Left ventricle myocardium inferior (tissue), 1 donor: Measurements from ENCODE around the gene ZNF326. TPM values are rescaled to one million over a fixed set of nuclear protein-coding genes. Genes with fewer than 3 reads are reported as not detected.

ENCODE experiments used
- DNase-seq: peaks from one replicate; pipeline ENCODE4 v3.0.0-alpha.2; 2020
- H3K27ac ChIP-seq: fragments of 200-600 bp; replicated peaks from 2 replicates; pipeline ENCODE4 v1.8.0; 2021
- H3K27me3 ChIP-seq: fragments of 200-600 bp; 2 replicates; pipeline ENCODE4 v1.8.0; 2021; ENCODE audit warnings: low read depth
- H3K36me3 ChIP-seq: fragments of 200-600 bp; 2 replicates; pipeline ENCODE4 v1.8.0; 2021
- H3K4me1 ChIP-seq: fragments of 200-600 bp; 2 replicates; pipeline ENCODE4 v1.8.0; 2021
- H3K4me3 ChIP-seq: fragments of 200-600 bp; 2 replicates; pipeline ENCODE4 v1.8.0; 2021; ENCODE audit warnings: mild to moderate bottlenecking, moderate library complexity
- H3K9me3 ChIP-seq: fragments of 200-600 bp; replicated peaks from 2 replicates; pipeline ENCODE4 v1.8.0; 2021
- CTCF ChIP-seq: fragments of 200-600 bp; IDR thresholded peaks from 2 replicates; pipeline ENCODE4 v1.8.0; 2021; ENCODE audit warnings: antibody characterized with exemption, mild to moderate bottlenecking, borderline replicate concordance
- intact Hi-C: fragments of 100-400 bp; cut with micrococcal nuclease; formaldehyde crosslinking; loops from one replicate; pipeline ENCODE4 v1.11.0; 2022
- total RNA-seq: library from RNA; stranded (reverse); fragmentation: NEBNext Ultra II Directional; extraction: Animal tissue kit (Norgen Biotek cat#: 25700); gene quantifications from one replicate; pipeline ENCODE4 v1.2.1, GENCODE V29; 2021
- donor health status: DM: no; HTN: yes; CAD: no; lungs with severe emphysema.

ZNF326 gene
- total RNA-seq, 1 donor from 2014 or later, result 18.1 TPM

- Histone ChIP-seq H3K4me1 (peaks cover 4% of the 10 kb centered on the region), H3K4me3 (no peak overlapping the region), H3K9me3 (no peaks in the 10 kb centered on the region), H3K36me3 (no peaks in the 10 kb centered on the region), H3K27me3 (no peaks in the 10 kb centered on the region), H3K27ac (no peak overlapping the region)
- no peak for TF ChIP-seq CTCF
- intact Hi-C loops, result no loop called here
- DNase-seq, result no peak
Observed at GRCh38 chr1:89953929-89954328, 41.0 kb upstream of the ZNF326 start.

- H3K27me3 ChIP-seq, result no peaks in the 10 kb centered on the region
- no peaks in the 10 kb centered on the region for H3K9me3 ChIP-seq
- peaks cover 4% of the 10 kb centered on the region for H3K4me1 ChIP-seq
- TF ChIP-seq CTCF, result no peak
- no peaks in the 10 kb centered on the region for H3K36me3 ChIP-seq
- intact Hi-C loops, result no loop called here
- H3K27ac ChIP-seq, result no peak overlapping the region
- no peak overlapping the region for H3K4me3 ChIP-seq
- DNase-seq, result no peak
Observed at GRCh38 chr1:89954401-89954800, 40.5 kb upstream of the ZNF326 start.

- intact Hi-C loops, result no loop called here
- TF ChIP-seq CTCF, result no peak
- Histone ChIP-seq H3K27me3 (no peaks in the 10 kb centered on the region), H3K27ac (no peak overlapping the region), H3K36me3 (no peaks in the 10 kb centered on the region), H3K9me3 (no peaks in the 10 kb centered on the region), H3K4me1 (peaks cover 4% of the 10 kb centered on the region), H3K4me3 (no peak overlapping the region)
- DNase-seq, result no peak
Observed at GRCh38 chr1:89955311-89956205, 39.4 kb upstream of the ZNF326 start.

GRCh38 chr1:89957107-89957506 is 37.8 kb upstream of the ZNF326 start:
- no peaks in the 10 kb centered on the region for H3K9me3 ChIP-seq
- DNase-seq, result no peak
- H3K27ac ChIP-seq, result no peak overlapping the region
- peaks cover 7% of the 10 kb centered on the region for H3K4me1 ChIP-seq
- no peak for TF ChIP-seq CTCF
- no peak overlapping the region for H3K4me3 ChIP-seq
- H3K27me3 ChIP-seq, result no peaks in the 10 kb centered on the region
- no peaks in the 10 kb centered on the region for H3K36me3 ChIP-seq
- intact Hi-C loops, result no loop called here

GRCh38 chr1:89958851-89959654 is 35.9 kb upstream of the ZNF326 start:
- peaks cover 5% of the 10 kb centered on the region for H3K4me1 ChIP-seq
- no peak overlapping the region for H3K27ac ChIP-seq
- no peaks in the 10 kb centered on the region for H3K36me3 ChIP-seq
- H3K4me3 ChIP-seq, result no peak overlapping the region
- H3K27me3 ChIP-seq, result no peaks in the 10 kb centered on the region
- DNase-seq, result no peak
- H3K9me3 ChIP-seq, result no peaks in the 10 kb centered on the region
- TF ChIP-seq CTCF, result no peak
- intact Hi-C loops, result no loop called here
